Hepatocyte (in vitro differentiated cells): ENCODE measurements around the gene TNFRSF6B. TPM values are rescaled to one million over a fixed set of nuclear protein-coding genes. Genes with fewer than 3 reads are reported as not detected.

Experiments
- DNase-seq: peaks from one replicate; pipeline ENCODE4 v3.0.0-alpha.2; 2016; ENCODE audit warnings: low spot score
- H2AFZ ChIP-seq: fragments of 200-600 bp; sonication (generic); 2 replicates; pipeline ENCODE4 v1.6.0; 2016; ENCODE audit warnings: antibody characterized with exemption, mild to moderate bottlenecking
- H3K27ac ChIP-seq: fragments of 200-600 bp; sonication (generic); 2 replicates; pipeline ENCODE4 v1.5.1; 2016; ENCODE audit warnings: mild to moderate bottlenecking
- H3K27me3 ChIP-seq: fragments of 200-600 bp; sonication (generic); 2 replicates; pipeline ENCODE4 v1.6.1; 2016
- H3K36me3 ChIP-seq: fragments of 200-600 bp; sonication (generic); replicated peaks from 2 replicates; pipeline ENCODE4 v1.5.1; 2016; ENCODE audit warnings: low read depth; ENCODE audit not compliant: insufficient read depth
- H3K4me1 ChIP-seq: fragments of 200-600 bp; sonication (generic); 2 replicates; pipeline ENCODE4 v1.5.1; 2016; ENCODE audit warnings: mild to moderate bottlenecking, moderate library complexity; ENCODE audit not compliant: insufficient read depth
- H3K4me2 ChIP-seq: fragments of 200-600 bp; sonication (generic); 2 replicates; pipeline ENCODE4 v1.6.0; 2016
- H3K4me3 ChIP-seq: fragments of 200-600 bp; sonication (generic); 2 replicates; pipeline ENCODE4 v1.5.1; 2016; ENCODE audit warnings: mild to moderate bottlenecking
- H3K79me2 ChIP-seq: fragments of 200-600 bp; sonication (generic); 2 replicates; pipeline ENCODE4 v1.6.0; 2017; ENCODE audit warnings: mild to moderate bottlenecking
- H3K9me2 ChIP-seq: fragments of 200-600 bp; sonication (generic); replicated peaks from 2 replicates; pipeline ENCODE4 v1.6.0; 2017; ENCODE audit warnings: mild to moderate bottlenecking; ENCODE audit not compliant: insufficient read depth
- H3K9me3 ChIP-seq: fragments of 200-600 bp; sonication (generic); 2 replicates; pipeline ENCODE4 v1.5.1; 2016; ENCODE audit warnings: low read depth, mild to moderate bottlenecking
- H4K20me1 ChIP-seq: fragments of 200-600 bp; sonication (generic); 2 replicates; pipeline ENCODE4 v1.6.0; 2016; ENCODE audit warnings: mild to moderate bottlenecking; ENCODE audit not compliant: insufficient read depth, poor library complexity, severe bottlenecking
- CTCF ChIP-seq: fragments of 200-600 bp; sonication (generic); IDR thresholded peaks from 2 replicates; pipeline ENCODE4 v1.5.1; 2016; ENCODE audit warnings: antibody characterized with exemption, mild to moderate bottlenecking; ENCODE audit not compliant: poor library complexity
- EZH2 ChIP-seq: fragments of 200-600 bp; sonication (generic); IDR thresholded peaks from 2 replicates; pipeline ENCODE4 v1.6.1; 2016; ENCODE audit warnings: antibody characterized with exemption, mild to moderate bottlenecking, borderline replicate concordance
- EZH2phosphoT487 ChIP-seq: fragments of 200-600 bp; sonication (generic); IDR thresholded peaks from one replicate; pipeline ENCODE4 v1.6.1; 2018; ENCODE audit warnings: antibody characterized with exemption, mild to moderate bottlenecking, low read depth, moderate library complexity; ENCODE audit not compliant: unreplicated experiment, severe bottlenecking
- WGBS: methylation state at CpG from one replicate; pipeline ENCODE4 v1.1.6; 2016; ENCODE audit warnings: low lambda C conversion rate; ENCODE audit errors: missing lambda C conversion rate; 5-methylcytosine and 5-hydroxymethylcytosine counted together
- polyA plus RNA-seq: library from polyadenylated mRNA; unstranded; fragments of >200 nt; fragmentation: Nextera tagmentation; extraction: Ambion mirVana; gene quantifications from 2 replicates; pipeline ENCODE4 v1.2.1, GENCODE V29; 2016
- total RNA-seq: library from RNA; depleted of rRNA; stranded (reverse); fragments of >200 nt; gene quantifications from 2 replicates; pipeline ENCODE4 v1.2.3, GENCODE V29; 2014

Gene TNFRSF6B
- total and polyA plus RNA-seq, 2 experiments from 2014 or later = 0.97 to 4.2 TPM

DNA sequence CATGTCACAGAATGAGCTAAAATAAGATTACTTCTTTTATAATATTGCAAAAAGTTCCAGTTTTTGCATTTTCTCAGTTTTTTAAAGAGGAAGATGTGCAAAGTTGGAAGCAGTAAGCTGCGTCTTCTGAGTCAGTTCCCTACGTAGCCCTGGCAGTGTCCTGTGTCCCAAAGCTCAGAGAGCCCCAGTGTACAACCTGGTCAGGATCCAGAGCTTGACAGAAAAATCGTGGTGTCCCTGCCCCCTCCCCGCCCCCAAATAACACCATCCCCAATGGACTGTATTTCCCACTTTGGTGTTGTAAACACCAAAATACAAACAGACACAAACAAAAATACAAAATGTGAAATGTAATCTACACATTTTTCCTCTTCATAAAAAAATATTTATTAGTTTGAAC, 47.7 kb downstream of the TNFRSF6B start:
- H3K27ac ChIP-seq = no peak overlapping the region
- no peaks in the 10 kb centered on the region for H3K9me2 ChIP-seq
- H3K4me2 ChIP-seq = no peak overlapping the region
- 93% methylated on average over 4 of the region's 4 CpGs for WGBS
- no peaks in the 10 kb centered on the region for H3K9me3 ChIP-seq
- H2AFZ ChIP-seq = no peak overlapping the region
- no peak for TF ChIP-seq CTCF
- no peak for TF ChIP-seq EZH2
- no peak for TF ChIP-seq EZH2phosphoT487
- H3K4me3 ChIP-seq = no peak overlapping the region
- H3K36me3 ChIP-seq = no peaks in the 10 kb centered on the region
- H3K79me2 ChIP-seq = peaks cover 6% of the 10 kb centered on the region
- DNase-seq = no peak
- no peaks in the 10 kb centered on the region for H4K20me1 ChIP-seq
- peaks cover 11% of the 10 kb centered on the region for H3K4me1 ChIP-seq
- H3K27me3 ChIP-seq = no peaks in the 10 kb centered on the region

- Histone ChIP-seq H3K27ac (no peak overlapping the region), H3K4me2 (no peak overlapping the region), H3K79me2 (peaks cover 6% of the 10 kb centered on the region), H3K4me1 (peaks cover 10% of the 10 kb centered on the region), H3K9me3 (no peaks in the 10 kb centered on the region), H4K20me1 (no peaks in the 10 kb centered on the region), H3K9me2 (no peaks in the 10 kb centered on the region), H2AFZ (no peak overlapping the region), H3K36me3 (no peaks in the 10 kb centered on the region), H3K27me3 (no peaks in the 10 kb centered on the region), H3K4me3 (no peak overlapping the region)
- no peak for DNase-seq
- 93% methylated on average over 23 of the region's 25 CpGs for WGBS
- TF ChIP-seq EZH2phosphoT487 (no peak), CTCF (no peak), EZH2 (no peak)
Observed at GRCh38 chr20:63744574-63745423, 48.3 kb downstream of the TNFRSF6B start.

DNA sequence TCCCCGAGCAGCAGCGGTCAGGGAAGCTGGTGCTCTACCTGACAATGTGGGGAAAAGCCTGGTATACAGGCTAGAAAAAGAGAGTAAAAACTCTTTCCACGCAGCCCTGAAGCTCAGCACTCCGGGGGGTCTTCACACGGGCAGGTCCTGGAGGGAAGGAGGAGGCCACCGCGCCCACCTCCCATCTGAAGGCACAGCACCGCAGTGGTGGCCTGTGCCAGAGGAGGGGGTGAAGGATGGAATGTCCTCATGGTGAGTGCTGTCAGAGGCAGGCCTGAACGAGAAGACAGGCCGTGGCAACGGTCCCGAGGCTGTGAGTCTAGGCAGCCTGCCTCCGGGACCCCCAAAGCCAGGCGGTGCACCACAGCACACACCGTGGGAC, 49.0 kb downstream of the TNFRSF6B start:
- Histone ChIP-seq H3K27ac (no peak overlapping the region), H2AFZ (no peak overlapping the region), H3K4me3 (no peak overlapping the region), H4K20me1 (no peaks in the 10 kb centered on the region), H3K4me1 (peaks cover 10% of the 10 kb centered on the region), H3K9me2 (no peaks in the 10 kb centered on the region), H3K9me3 (no peaks in the 10 kb centered on the region), H3K36me3 (no peaks in the 10 kb centered on the region), H3K4me2 (no peak overlapping the region), H3K79me2 (peaks cover 6% of the 10 kb centered on the region), H3K27me3 (no peaks in the 10 kb centered on the region)
- WGBS = 85% methylated on average over 15 of the region's 15 CpGs
- TF ChIP-seq EZH2phosphoT487 = no peak
- no peak for TF ChIP-seq EZH2
- TF ChIP-seq CTCF = no peak
- no peak for DNase-seq
